IPS DF 19.7 (cell line): ENCODE data around the gene LRRC75B.
"Not testable (repeated sequence)": the region's sequence is repeated elsewhere in the genome, so short reads cannot be mapped to it uniquely, and the experiment has no call there.

Experiments
- DNase-seq: peaks from one replicate; pipeline ENCODE4 v3.0.0-alpha.2; 2013; ENCODE audit warnings: low read depth, low spot score

The LRRC75B gene

GRCh38 chr22:24553597-24554312, 39.1 kb downstream of the LRRC75B start:
- DNase-seq: no peak

- not testable (repeated sequence) for DNase-seq
These were observed 40.2 kb downstream of the LRRC75B start for GRCh38 chr22:24552503-24553286.

- no peak for DNase-seq
These were observed 41.9 kb downstream of the LRRC75B start for GRCh38 chr22:24550902-24551435.

DNA sequence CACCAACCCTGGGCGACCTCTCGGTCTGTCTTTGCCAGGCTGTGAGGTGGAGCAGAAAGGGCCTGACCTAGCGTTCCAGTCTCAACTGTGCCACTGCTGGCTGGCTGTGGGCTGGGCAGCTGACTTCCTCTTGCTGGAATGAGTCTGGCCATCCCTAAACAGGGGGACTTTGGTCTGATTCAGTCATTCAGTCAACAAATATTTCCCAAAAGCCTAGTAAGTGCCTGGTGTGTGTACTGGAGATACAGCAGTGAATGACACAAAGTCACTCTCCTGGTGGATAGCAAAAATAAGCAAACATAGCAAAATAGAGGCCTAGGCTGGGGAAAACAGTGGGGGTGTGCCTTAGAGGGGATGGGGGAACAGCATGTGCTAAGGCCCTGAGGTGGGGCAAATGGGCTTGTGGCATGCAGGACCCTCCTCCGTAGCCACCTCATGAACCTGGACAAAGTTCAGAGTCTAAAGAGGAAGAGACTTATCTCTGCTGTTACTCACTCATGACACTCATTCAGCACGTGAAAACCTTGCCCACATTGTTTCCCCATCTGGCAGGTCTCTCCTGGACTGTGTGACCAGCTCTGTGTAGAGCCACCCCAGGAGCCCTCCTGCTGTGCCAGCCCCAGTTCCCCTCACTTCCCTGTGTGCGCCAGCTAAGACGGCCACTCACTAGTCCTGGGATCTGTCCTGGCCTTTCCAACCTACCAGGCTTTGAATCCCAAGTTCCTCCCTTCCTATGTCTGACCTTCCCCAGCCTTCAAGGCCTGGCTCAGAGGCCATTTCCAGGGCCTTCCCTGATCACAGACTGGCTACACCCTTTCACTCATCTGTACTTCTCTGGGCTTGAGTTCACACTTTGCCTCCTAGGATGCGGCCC, 42.6 kb downstream of the LRRC75B start:
- no peak for DNase-seq

- DNase-seq: no peak
These were observed 44.1 kb downstream of the LRRC75B start for GRCh38 chr22:24548812-24549211.

- no peak for DNase-seq
These were observed 49.1 kb downstream of the LRRC75B start for GRCh38 chr22:24543679-24544243.

GRCh38 chr22:24543185-24543601, 49.7 kb downstream of the LRRC75B start:
- no peak for DNase-seq

DNA sequence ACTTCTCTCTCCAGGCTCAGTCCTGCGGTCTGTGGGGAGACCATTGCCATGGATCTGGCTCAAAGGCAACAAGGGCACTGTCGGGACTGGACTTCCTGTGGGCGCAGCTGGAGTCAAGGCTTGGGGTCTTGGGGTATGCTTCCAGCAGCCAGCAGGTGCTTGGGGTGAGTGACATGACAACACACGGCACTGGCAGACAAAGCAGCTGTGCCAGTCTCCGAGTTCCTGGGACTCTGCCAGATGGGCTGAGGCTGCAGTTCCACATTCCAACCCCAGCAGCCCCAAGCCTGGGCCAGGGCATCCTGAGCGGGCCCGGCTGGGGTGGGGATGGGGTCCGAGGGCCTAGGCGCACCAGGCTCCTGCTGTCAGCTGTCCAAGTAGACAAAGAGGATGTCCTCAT, 50.2 kb downstream of the LRRC75B start:
- no peak for DNase-seq

DNA sequence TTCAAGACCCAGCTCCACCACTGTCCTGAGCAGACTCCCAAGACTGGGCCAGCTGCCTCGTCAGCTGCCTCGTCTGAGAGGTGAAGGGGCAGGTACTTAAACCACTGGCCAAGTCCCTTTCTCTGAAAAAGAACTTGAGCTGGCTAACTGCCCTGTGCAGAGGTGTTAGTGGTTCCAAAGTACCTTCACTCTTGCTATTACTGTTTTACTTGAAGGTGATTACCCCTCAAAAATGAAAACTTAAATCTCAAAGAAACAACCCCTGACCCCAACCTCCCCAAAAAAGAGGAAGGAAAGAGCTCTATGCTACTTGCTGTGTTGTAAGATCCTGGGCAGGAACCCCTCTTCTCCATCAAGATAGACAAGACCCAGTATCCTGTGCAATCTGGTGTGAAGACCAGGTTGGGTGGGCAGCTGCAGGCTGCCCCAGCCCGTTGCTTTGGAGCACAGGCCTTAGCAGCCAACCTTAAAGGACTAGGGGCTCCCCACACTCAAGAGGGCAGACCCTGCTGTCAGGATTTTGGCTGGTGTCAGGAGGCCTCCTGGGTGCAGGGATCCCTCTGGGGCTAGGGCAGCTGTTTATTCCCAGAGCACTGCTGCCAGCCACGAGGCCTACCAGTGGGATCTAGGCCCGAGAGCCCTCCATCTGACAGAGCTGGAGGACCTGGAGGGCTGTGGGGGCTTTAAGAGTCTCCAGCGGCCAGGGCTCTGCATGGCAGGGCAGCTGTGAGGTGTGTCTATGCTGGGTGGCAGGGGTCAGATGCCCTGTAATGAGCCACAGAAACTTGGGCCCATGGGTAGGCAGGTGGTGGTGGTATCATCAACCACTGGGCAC, 51.0 kb downstream of the LRRC75B start:
- DNase-seq: no peak

DNA sequence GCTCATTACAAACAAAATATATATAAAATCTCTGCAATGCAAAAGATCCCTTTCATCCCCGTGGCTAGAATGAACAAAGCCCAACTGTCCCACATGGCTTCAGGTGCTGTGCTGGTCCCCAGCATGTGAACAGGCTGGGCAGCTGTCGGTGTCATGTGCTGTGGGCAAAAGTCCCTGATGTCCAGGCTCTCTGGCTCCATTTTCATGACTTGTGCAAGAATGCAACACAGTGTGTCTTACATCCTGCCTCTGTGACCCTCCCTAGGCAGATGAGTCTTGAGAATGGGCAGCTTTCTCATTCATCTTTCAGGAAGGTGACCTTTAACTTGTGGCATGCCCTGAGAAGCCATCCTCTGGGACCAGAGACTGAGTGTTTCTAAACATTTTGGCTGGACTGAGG, 52.4 kb downstream of the LRRC75B start:
- DNase-seq: no peak

DNA sequence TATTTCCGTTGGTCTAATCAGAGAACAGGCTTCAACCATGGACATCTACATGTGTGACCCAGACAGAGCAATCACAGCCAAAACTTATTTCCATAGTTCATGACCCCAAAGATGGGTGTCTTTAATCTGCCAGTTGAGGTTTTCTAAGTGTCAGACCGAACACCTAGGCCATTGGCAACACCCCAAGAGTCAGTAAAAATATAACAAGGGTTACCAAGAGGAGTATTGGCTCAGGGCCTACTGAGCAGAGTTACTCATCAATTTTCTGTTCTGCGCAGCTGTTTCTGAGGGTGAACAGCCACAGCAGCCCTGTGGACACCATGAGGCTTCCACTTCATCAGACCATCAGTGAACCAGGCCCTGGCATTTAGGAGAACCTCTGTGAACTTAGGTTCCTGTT, 56.8 kb downstream of the LRRC75B start:
- DNase-seq: no peak
